Smooth muscle cell of the brain vasculature (primary cell): ENCODE measurements around the gene DNAJC6.
"Not testable (repeated sequence)": the region's sequence is repeated elsewhere in the genome, so short reads cannot be mapped to it uniquely, and the experiment has no call there.

Experiments
- DNase-seq: peaks from one replicate; pipeline ENCODE4 v3.0.0-alpha.2; 2012; ENCODE audit warnings: low read depth, low spot score

The DNAJC6 gene

GRCh38 chr1:65309304-65310077 lies at the start of gene DNAJC6:
DNAJC6 (plus strand) TSS chr1:65309543; CDS start chr1:65309746, 203 bp downstream.
- peak; percentile 28 for DNase-seq

- no peak for DNase-seq
These were observed 49.5 kb upstream of the DNAJC6 start for GRCh38 chr1:65259816-65260215.

GRCh38 chr1:65260851-65261473 lies 48.4 kb upstream of the DNAJC6 start:
- DNase-seq, result no peak

GRCh38 chr1:65263286-65263685 lies 46.1 kb upstream of the DNAJC6 start:
- no peak for DNase-seq

- DNase-seq, result no peak
These were observed 45.0 kb upstream of the DNAJC6 start for GRCh38 chr1:65264197-65264929.

- DNase-seq, result no peak
These were observed 44.1 kb upstream of the DNAJC6 start for GRCh38 chr1:65265296-65265650.

- DNase-seq, result no peak
These were observed 43.5 kb upstream of the DNAJC6 start for GRCh38 chr1:65265651-65266351.

- no peak for DNase-seq
These were observed 42.9 kb upstream of the DNAJC6 start for GRCh38 chr1:65266476-65266875.

- DNase-seq, result no peak
These were observed 42.1 kb upstream of the DNAJC6 start for GRCh38 chr1:65267271-65267670.

- no peak for DNase-seq
These were observed 41.7 kb upstream of the DNAJC6 start for GRCh38 chr1:65267683-65268082.

GRCh38 chr1:65269612-65270011 lies 39.7 kb upstream of the DNAJC6 start:
- no peak for DNase-seq

- no peak for DNase-seq
These were observed 33.0 kb upstream of the DNAJC6 start for GRCh38 chr1:65276197-65276939.

- DNase-seq, result no peak
These were observed 31.6 kb upstream of the DNAJC6 start for GRCh38 chr1:65277605-65278347.

- no peak for DNase-seq
These were observed 30.8 kb upstream of the DNAJC6 start for GRCh38 chr1:65278376-65279069.

- DNase-seq, result no peak
These were observed 30.1 kb upstream of the DNAJC6 start for GRCh38 chr1:65279070-65279779.

- DNase-seq, result no peak
These were observed 27.5 kb upstream of the DNAJC6 start for GRCh38 chr1:65281846-65282245.

GRCh38 chr1:65284229-65284628 lies 25.1 kb upstream of the DNAJC6 start:
- DNase-seq, result no peak

- no peak for DNase-seq
These were observed 19.9 kb upstream of the DNAJC6 start for GRCh38 chr1:65289449-65289848.

- not testable (repeated sequence) for DNase-seq
These were observed 17.5 kb upstream of the DNAJC6 start for GRCh38 chr1:65291818-65292217.
